Stimulated activated naive CD8-positive, alpha-beta T cell treated with anti-CD3 and anti-CD28 coated beads, Interleukin-15, Interleukin-2, amounts not matched to agents 100 ng/mL and 50 ng/mL, for 24 hours (primary cell): Measurements from ENCODE around the gene PKN2.
"Not testable (repeated sequence)": the region's sequence is repeated elsewhere in the genome, so short reads cannot be mapped to it uniquely, and the experiment has no call there.

Source experiments
- H3K27ac Mint-ChIP-seq: one replicate; pipeline ENCODE4 v1.8.0; 2021; ENCODE audit warnings: mild to moderate bottlenecking, mixed read lengths
- H3K27me3 Mint-ChIP-seq: one replicate; pipeline ENCODE4 v1.8.0; 2021; ENCODE audit warnings: mixed read lengths
- H3K36me3 Mint-ChIP-seq: one replicate; pipeline ENCODE4 v1.8.0; 2021; ENCODE audit warnings: low read depth, mixed read lengths
- H3K4me1 Mint-ChIP-seq: one replicate; pipeline ENCODE4 v1.8.0; 2021; ENCODE audit warnings: low read depth, mixed read lengths
- H3K4me3 Mint-ChIP-seq: one replicate; pipeline ENCODE4 v1.8.0; 2021; ENCODE audit warnings: mild to moderate bottlenecking, mixed read lengths
- H3K9me3 Mint-ChIP-seq: one replicate; pipeline ENCODE4 v1.8.0; 2021; ENCODE audit warnings: mixed read lengths

Gene PKN2

GRCh38 chr1:88698764-88699163, 14.7 kb downstream of the PKN2 start:
- no peaks in the 10 kb centered on the region for H3K27me3 Mint-ChIP-seq
- peaks cover 57% of the 10 kb centered on the region for H3K4me1 Mint-ChIP-seq
- H3K27ac Mint-ChIP-seq: no peak overlapping the region
- no peak overlapping the region for H3K4me3 Mint-ChIP-seq
- H3K9me3 Mint-ChIP-seq: no peaks in the 10 kb centered on the region
- peaks cover 20% of the 10 kb centered on the region for H3K36me3 Mint-ChIP-seq

- Mint-ChIP-seq H3K36me3 (peaks cover 13% of the 10 kb centered on the region), H3K4me3 (no peak overlapping the region), H3K27ac (no peak overlapping the region), H3K9me3 (no peaks in the 10 kb centered on the region), H3K4me1 (peaks cover 48% of the 10 kb centered on the region), H3K27me3 (no peaks in the 10 kb centered on the region)
These were observed 16.4 kb downstream of the PKN2 start for GRCh38 chr1:88700425-88701013.

DNA sequence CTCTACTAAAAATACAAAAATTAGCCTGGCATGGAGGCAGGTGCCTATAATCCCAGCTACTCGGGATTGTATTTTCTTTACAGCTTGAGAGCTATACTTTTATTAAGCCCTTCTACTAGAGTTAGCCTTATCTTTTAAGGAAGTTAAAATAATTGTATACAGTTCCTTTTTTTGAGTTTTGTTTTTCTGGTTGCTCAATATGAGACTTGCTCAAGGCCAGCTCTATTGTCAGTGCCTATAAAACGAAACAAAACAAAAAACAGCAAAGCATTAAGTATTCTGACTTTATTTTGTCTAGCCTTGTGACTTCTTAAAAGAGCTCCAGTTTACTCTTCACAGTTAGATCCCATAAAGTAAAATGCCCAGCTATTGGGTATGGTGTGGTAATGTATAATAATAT, 17.2 kb downstream of the PKN2 start:
- Mint-ChIP-seq H3K4me1 (peaks cover 40% of the 10 kb centered on the region), H3K27ac (no peak overlapping the region), H3K27me3 (no peaks in the 10 kb centered on the region), H3K9me3 (no peaks in the 10 kb centered on the region), H3K4me3 (no peak overlapping the region), H3K36me3 (peaks cover 9% of the 10 kb centered on the region)

GRCh38 chr1:88701793-88702192, 17.7 kb downstream of the PKN2 start:
- not testable (repeated sequence) for H3K4me3 Mint-ChIP-seq, H3K27me3 Mint-ChIP-seq, H3K9me3 Mint-ChIP-seq, H3K36me3 Mint-ChIP-seq
- H3K4me1 Mint-ChIP-seq: peaks cover 40% of the 10 kb centered on the region
- peak overlapping the region; percentile 36 for H3K27ac Mint-ChIP-seq

GRCh38 chr1:88708011-88708410, 23.9 kb downstream of the PKN2 start:
- peaks cover 10% of the 10 kb centered on the region for H3K4me1 Mint-ChIP-seq
- no peak overlapping the region for H3K4me3 Mint-ChIP-seq
- peaks cover 17% of the 10 kb centered on the region for H3K36me3 Mint-ChIP-seq
- no peaks in the 10 kb centered on the region for H3K9me3 Mint-ChIP-seq
- H3K27me3 Mint-ChIP-seq: no peaks in the 10 kb centered on the region
- no peak overlapping the region for H3K27ac Mint-ChIP-seq

DNA sequence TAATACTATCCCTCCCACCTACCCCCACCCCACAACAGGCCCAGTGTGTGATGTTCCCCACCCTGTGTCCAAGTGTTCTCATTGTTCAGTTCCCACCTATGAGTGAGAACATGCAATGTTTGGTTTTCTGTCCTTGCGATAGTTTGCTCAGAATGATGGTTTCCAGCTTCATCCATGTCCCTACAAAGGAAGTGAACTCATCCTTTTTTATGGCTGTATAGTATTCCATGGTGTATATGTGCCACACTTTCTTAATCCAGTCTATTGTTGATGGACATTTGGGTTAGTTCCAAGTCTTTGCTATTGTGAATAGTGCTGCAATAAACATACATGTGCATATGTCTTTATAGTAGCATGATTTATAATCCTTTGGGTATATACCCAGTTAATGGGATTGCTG, 28.8 kb downstream of the PKN2 start:
- Mint-ChIP-seq H3K36me3 (peaks cover 51% of the 10 kb centered on the region), H3K4me1 (peaks cover 25% of the 10 kb centered on the region)
- H3K4me3 Mint-ChIP-seq, H3K27me3 Mint-ChIP-seq, H3K9me3 Mint-ChIP-seq, H3K27ac Mint-ChIP-seq: not testable (repeated sequence)

DNA sequence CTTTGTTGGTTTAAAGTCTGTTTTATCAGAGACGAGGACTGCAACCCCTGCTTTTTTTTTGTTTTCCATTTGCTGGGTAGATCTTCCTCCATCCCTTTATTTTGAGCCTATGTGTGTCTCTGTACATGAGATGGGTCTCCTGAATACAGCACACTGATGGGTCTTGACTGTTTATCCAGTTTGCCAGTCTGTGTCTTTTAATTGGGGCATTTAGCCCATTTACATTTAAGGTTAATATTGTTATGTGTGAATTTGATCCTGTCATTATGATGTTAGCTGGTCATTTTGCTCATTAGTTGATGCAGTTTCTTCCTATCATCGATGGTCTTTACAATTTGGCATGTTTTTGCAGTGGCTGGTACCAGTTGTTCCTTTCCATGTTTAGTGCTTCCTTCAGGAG, 32.5 kb downstream of the PKN2 start:
- H3K27ac Mint-ChIP-seq, H3K27me3 Mint-ChIP-seq, H3K9me3 Mint-ChIP-seq, H3K4me3 Mint-ChIP-seq: not testable (repeated sequence)
- peaks cover 50% of the 10 kb centered on the region for H3K36me3 Mint-ChIP-seq
- H3K4me1 Mint-ChIP-seq: peaks cover 20% of the 10 kb centered on the region

GRCh38 chr1:88722492-88722891, 38.4 kb downstream of the PKN2 start:
- Mint-ChIP-seq H3K27ac (no peak overlapping the region), H3K4me1 (peaks cover 28% of the 10 kb centered on the region)

GRCh38 chr1:88726697-88727096, 42.6 kb downstream of the PKN2 start:
- H3K27ac Mint-ChIP-seq: no peak overlapping the region
- no peaks in the 10 kb centered on the region for H3K27me3 Mint-ChIP-seq
- H3K4me3 Mint-ChIP-seq: no peak overlapping the region
- peaks cover 39% of the 10 kb centered on the region for H3K4me1 Mint-ChIP-seq
- H3K9me3 Mint-ChIP-seq: no peaks in the 10 kb centered on the region
- peaks cover 17% of the 10 kb centered on the region for H3K36me3 Mint-ChIP-seq

More at GRCh38 chr1:88722492-88722891, 38.4 kb downstream of the PKN2 start:
- Mint-ChIP-seq H3K36me3 (peaks cover 15% of the 10 kb centered on the region), H3K27me3 (no peaks in the 10 kb centered on the region), H3K9me3 (no peaks in the 10 kb centered on the region), H3K4me3 (no peak overlapping the region)

DNA sequence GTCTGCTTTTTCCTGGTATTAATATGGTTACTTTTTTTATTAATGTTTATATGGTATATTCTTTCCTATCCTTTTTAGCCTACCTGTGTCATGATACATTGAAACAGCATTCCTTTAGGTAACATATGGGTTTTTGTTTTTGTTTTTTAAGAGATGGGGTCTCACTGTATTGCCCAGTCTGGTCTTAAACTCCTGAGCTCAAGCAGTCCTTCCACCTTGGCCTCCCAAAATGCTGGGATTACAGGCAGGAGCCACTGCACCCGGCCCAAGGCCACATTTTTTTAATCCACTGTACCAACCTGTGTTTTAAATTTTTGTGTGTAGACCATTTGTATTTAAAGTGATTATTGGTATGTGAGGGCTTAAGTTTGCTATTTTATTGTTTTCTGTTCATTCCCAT, 43.1 kb downstream of the PKN2 start:
- Mint-ChIP-seq H3K27me3 (no peaks in the 10 kb centered on the region), H3K36me3 (peaks cover 17% of the 10 kb centered on the region), H3K4me1 (peaks cover 36% of the 10 kb centered on the region), H3K4me3 (no peak overlapping the region), H3K9me3 (no peaks in the 10 kb centered on the region), H3K27ac (no peak overlapping the region)

GRCh38 chr1:88729297-88729696, 45.2 kb downstream of the PKN2 start:
- Mint-ChIP-seq H3K9me3 (peaks cover 10% of the 10 kb centered on the region), H3K36me3 (peaks cover 31% of the 10 kb centered on the region), H3K27ac (no peak overlapping the region), H3K4me3 (no peak overlapping the region), H3K27me3 (no peaks in the 10 kb centered on the region), H3K4me1 (peaks cover 28% of the 10 kb centered on the region)

GRCh38 chr1:88730132-88730675, 46.1 kb downstream of the PKN2 start:
- H3K9me3 Mint-ChIP-seq: peaks cover 13% of the 10 kb centered on the region
- H3K27ac Mint-ChIP-seq: no peak overlapping the region
- peaks cover 38% of the 10 kb centered on the region for H3K36me3 Mint-ChIP-seq
- H3K27me3 Mint-ChIP-seq: no peaks in the 10 kb centered on the region
- H3K4me3 Mint-ChIP-seq: no peak overlapping the region
- peaks cover 25% of the 10 kb centered on the region for H3K4me1 Mint-ChIP-seq

DNA sequence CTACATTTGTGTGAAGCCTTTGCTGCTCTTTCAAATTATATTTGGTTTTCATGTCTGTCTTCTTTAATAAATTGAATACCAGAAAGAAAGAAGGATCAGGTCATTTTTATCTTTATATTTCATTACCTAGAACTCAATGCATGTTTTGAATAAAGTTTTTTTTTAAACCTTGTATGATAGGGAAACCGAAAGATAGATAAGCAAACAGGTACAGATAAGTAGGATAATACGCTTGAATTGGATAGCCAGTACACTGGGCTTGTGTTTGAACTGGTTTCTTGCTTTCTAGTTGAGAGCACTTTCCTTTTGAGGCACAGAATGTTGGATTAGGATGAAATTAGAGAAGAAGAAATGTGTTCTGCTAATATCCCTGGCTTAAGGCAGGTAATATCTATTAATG, 46.9 kb downstream of the PKN2 start:
- Mint-ChIP-seq H3K9me3 (peaks cover 21% of the 10 kb centered on the region), H3K4me3 (no peak overlapping the region), H3K27me3 (no peaks in the 10 kb centered on the region), H3K36me3 (peaks cover 46% of the 10 kb centered on the region), H3K27ac (no peak overlapping the region), H3K4me1 (peaks cover 24% of the 10 kb centered on the region)

DNA sequence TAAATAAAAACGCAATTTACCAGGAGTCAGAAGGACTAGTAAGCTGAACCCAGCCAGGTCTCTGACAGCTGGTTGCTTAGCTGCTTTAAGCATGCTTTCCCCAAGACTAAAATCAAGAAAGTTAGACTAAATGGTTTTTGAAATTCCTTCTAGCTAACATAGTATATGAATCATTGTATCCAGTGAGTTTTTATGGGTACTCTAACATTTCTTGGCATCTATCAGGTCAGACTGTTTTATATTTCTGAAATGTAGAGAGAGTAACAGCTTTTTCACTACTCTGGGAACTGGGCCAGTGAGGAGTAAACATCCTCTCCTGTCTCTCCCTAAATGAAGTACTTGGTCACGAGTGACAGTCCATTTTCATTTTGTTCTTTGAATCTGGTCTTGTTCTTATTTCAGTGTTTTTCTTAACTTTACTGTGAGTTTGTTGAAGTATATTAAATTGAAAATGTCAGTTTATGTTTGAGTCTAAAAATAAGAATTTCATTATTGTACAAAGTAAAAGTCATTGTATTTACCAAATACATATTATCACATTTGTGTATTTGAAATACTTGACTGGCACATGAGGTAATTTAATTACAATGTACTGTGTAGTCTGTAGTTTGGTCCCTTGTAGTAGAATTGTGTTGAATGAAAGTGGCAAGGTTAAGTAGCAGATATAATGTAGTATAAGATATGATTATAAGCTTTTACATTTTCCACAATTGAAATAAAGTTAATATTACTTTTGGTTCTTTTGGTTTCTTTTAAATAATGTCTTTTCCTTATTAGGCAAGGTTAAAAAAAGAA, 47.6 kb downstream of the PKN2 start:
- no peak overlapping the region for H3K27ac Mint-ChIP-seq
- H3K4me1 Mint-ChIP-seq: peaks cover 17% of the 10 kb centered on the region
- H3K4me3 Mint-ChIP-seq: no peak overlapping the region
- peaks cover 48% of the 10 kb centered on the region for H3K36me3 Mint-ChIP-seq
- H3K27me3 Mint-ChIP-seq: no peaks in the 10 kb centered on the region
- peaks cover 22% of the 10 kb centered on the region for H3K9me3 Mint-ChIP-seq

- no peaks in the 10 kb centered on the region for H3K27me3 Mint-ChIP-seq
- no peak overlapping the region for H3K27ac Mint-ChIP-seq
- H3K9me3 Mint-ChIP-seq: peaks cover 22% of the 10 kb centered on the region
- peaks cover 46% of the 10 kb centered on the region for H3K36me3 Mint-ChIP-seq
- H3K4me1 Mint-ChIP-seq: peaks cover 14% of the 10 kb centered on the region
- H3K4me3 Mint-ChIP-seq: no peak overlapping the region
These were observed 51.3 kb downstream of the PKN2 start for GRCh38 chr1:88735382-88735781.
